Astrocyte (in vitro differentiated cells and primary cell): ENCODE results near the gene PDE7B. TPM values are rescaled to one million over a fixed set of nuclear protein-coding genes. Genes with fewer than 3 reads are reported as not detected.

Source experiments
- DNase-seq: peaks from one replicate; pipeline ENCODE4 v3.0.0-alpha.2; 2010; ENCODE audit warnings: low read depth
- FAIRE-seq: peaks from 2 replicates; lab custom pipeline; 2011; peaks lifted over from hg19 to GRCh38; lab: Jason Lieb, UNC
- H2AFZ ChIP-seq: 2 replicates; pipeline ENCODE4 v1.6.0; 2012; ENCODE audit warnings: low read depth, low read length, inconsistent platforms
- H3K27ac ChIP-seq: 2 replicates; pipeline ENCODE4 v1.5.1; 2011; ENCODE audit warnings: low read depth, low read length, inconsistent platforms
- H3K27me3 ChIP-seq: 2 replicates; pipeline ENCODE4 v1.6.0; 2011; ENCODE audit warnings: low read length, inconsistent platforms; ENCODE audit not compliant: insufficient read depth
- H3K36me3 ChIP-seq: 2 replicates; pipeline ENCODE4 v1.5.1; 2011; ENCODE audit warnings: low read length, inconsistent platforms; ENCODE audit not compliant: insufficient read depth
- H3K4me1 ChIP-seq: 2 replicates; pipeline ENCODE4 v1.5.1; 2011; ENCODE audit warnings: low read length, inconsistent platforms; ENCODE audit not compliant: insufficient read depth
- H3K4me2 ChIP-seq: 2 replicates; pipeline ENCODE4 v1.6.0; 2012; ENCODE audit warnings: low read length, inconsistent platforms
- H3K4me3 ChIP-seq: 2 replicates; pipeline ENCODE4 v1.5.1; 2011; ENCODE audit warnings: low read depth, mild to moderate bottlenecking, low read length, inconsistent platforms; ENCODE audit not compliant: insufficient read depth
- H3K79me2 ChIP-seq: 2 replicates; pipeline ENCODE4 v1.6.0; 2012; ENCODE audit warnings: mild to moderate bottlenecking, low read length, inconsistent platforms; ENCODE audit not compliant: insufficient read depth
- H3K9ac ChIP-seq: 2 replicates; pipeline ENCODE4 v1.6.0; 2012; ENCODE audit warnings: mild to moderate bottlenecking, low read length, inconsistent platforms
- H3K9me3 ChIP-seq: 2 replicates; pipeline ENCODE4 v1.5.1; 2012; ENCODE audit warnings: low read depth, mild to moderate bottlenecking, low read length, inconsistent platforms; ENCODE audit not compliant: insufficient read depth
- H4K20me1 ChIP-seq: 2 replicates; pipeline ENCODE4 v1.6.0; 2012; ENCODE audit warnings: low read length, inconsistent platforms; ENCODE audit not compliant: insufficient read depth
- H3K27ac Mint-ChIP-seq: one replicate; pipeline ENCODE4 v1.8.0; 2021; ENCODE audit warnings: mild to moderate bottlenecking, mixed read lengths; ENCODE audit not compliant: unreplicated experiment
- H3K27me3 Mint-ChIP-seq: one replicate; pipeline ENCODE4 v1.8.0; 2021; ENCODE audit warnings: low read depth, mixed read lengths; ENCODE audit not compliant: unreplicated experiment
- H3K36me3 Mint-ChIP-seq: one replicate; pipeline ENCODE4 v1.8.0; 2021; ENCODE audit warnings: low read depth, mixed read lengths; ENCODE audit not compliant: unreplicated experiment
- H3K4me1 Mint-ChIP-seq: one replicate; pipeline ENCODE4 v1.8.0; 2021; ENCODE audit warnings: low read depth, mixed read lengths; ENCODE audit not compliant: unreplicated experiment
- H3K4me3 Mint-ChIP-seq: one replicate; pipeline ENCODE4 v1.8.0; 2021; ENCODE audit warnings: mild to moderate bottlenecking, moderate library complexity, mixed read lengths; ENCODE audit not compliant: unreplicated experiment
- H3K9me3 Mint-ChIP-seq: one replicate; pipeline ENCODE4 v1.8.0; 2021; ENCODE audit warnings: mild to moderate bottlenecking, mixed read lengths; ENCODE audit not compliant: unreplicated experiment
- EZH2 ChIP-seq: IDR thresholded peaks from 2 replicates; pipeline ENCODE4 v1.6.1; 2012; ENCODE audit warnings: mild to moderate bottlenecking, low read length, inconsistent platforms; ENCODE audit not compliant: insufficient read depth
- total RNA-seq: library from RNA; stranded (reverse); gene quantifications from 2 replicates; pipeline ENCODE4 v1.2.1, GENCODE V29; 2021
- TF ChIP-seq, protein P1 (sequence below): IDR thresholded peaks from 2 replicates; pipeline ENCODE4 v1.5.1; 2011; ENCODE audit warnings: low read depth, mild to moderate bottlenecking, inconsistent platforms, low read length, moderate library complexity; ENCODE audit not compliant: insufficient read depth

Gene PDE7B
- total RNA-seq, 1 donor from 2014 or later = 0.27 TPM

DNA sequence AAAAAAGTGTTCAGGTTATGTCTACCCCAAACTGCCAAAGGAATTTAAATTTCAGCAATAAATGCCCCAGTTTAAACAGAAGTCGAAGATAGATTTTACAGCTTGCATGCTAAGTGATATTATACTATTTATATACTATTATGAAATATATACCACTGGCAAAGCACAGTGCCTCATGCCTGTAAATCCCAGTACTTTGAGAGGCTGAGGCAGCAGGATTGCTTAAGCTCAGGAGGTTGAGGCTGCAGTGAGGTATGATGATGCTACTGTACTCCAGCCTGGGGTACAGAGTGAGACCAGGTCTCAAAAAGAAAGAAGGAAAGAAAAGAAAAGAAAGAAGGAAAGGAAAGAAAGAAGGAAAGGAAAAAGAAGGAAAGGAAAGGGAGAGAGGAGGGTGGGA is 296.6 kb downstream of the PDE7B start:
- H3K4me3 Mint-ChIP-seq = no peak overlapping the region
- TF ChIP-seq, protein P1, sequence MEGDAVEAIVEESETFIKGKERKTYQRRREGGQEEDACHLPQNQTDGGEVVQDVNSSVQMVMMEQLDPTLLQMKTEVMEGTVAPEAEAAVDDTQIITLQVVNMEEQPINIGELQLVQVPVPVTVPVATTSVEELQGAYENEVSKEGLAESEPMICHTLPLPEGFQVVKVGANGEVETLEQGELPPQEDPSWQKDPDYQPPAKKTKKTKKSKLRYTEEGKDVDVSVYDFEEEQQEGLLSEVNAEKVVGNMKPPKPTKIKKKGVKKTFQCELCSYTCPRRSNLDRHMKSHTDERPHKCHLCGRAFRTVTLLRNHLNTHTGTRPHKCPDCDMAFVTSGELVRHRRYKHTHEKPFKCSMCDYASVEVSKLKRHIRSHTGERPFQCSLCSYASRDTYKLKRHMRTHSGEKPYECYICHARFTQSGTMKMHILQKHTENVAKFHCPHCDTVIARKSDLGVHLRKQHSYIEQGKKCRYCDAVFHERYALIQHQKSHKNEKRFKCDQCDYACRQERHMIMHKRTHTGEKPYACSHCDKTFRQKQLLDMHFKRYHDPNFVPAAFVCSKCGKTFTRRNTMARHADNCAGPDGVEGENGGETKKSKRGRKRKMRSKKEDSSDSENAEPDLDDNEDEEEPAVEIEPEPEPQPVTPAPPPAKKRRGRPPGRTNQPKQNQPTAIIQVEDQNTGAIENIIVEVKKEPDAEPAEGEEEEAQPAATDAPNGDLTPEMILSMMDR = no peak
- no peak for TF ChIP-seq EZH2
- Histone ChIP-seq H3K4me1 (no peaks in the 10 kb centered on the region), H4K20me1 (no peaks in the 10 kb centered on the region), H3K9me3 (no peaks in the 10 kb centered on the region), H3K27ac (no peak overlapping the region), H3K4me3 (no peak overlapping the region), H2AFZ (no peak overlapping the region), H3K79me2 (no peaks in the 10 kb centered on the region), H3K27me3 (no peaks in the 10 kb centered on the region), H3K36me3 (no peaks in the 10 kb centered on the region), H3K9ac (no peak overlapping the region), H3K4me2 (no peak overlapping the region)
- no peaks in the 10 kb centered on the region for H3K9me3 Mint-ChIP-seq
- no peaks in the 10 kb centered on the region for H3K36me3 Mint-ChIP-seq
- DNase-seq (no peak), FAIRE-seq (no peak)
- no peaks in the 10 kb centered on the region for H3K27me3 Mint-ChIP-seq
- H3K27ac Mint-ChIP-seq = no peak overlapping the region
- no peaks in the 10 kb centered on the region for H3K4me1 Mint-ChIP-seq

DNA sequence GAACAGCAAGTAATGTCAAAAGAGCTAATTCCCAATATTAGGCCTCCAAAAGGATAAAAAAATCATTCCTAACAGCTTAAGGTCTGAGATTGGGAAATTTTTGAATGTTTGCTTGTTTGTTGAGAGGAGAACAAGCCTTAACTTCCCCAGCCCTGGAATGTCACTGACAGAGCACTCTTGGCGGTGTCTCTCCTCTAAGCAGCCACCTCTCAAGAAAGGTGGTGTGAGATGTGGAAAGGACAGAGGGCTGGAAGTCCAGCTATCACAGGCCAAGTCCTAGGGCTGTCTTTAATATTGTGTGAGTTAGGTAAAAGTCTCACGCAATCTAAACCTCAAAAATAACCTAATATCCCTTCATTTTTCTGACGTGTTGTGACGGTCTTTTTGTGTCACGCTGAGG is 297.0 kb downstream of the PDE7B start:
- FAIRE-seq = no peak
- no peaks in the 10 kb centered on the region for H3K9me3 Mint-ChIP-seq

DNA sequence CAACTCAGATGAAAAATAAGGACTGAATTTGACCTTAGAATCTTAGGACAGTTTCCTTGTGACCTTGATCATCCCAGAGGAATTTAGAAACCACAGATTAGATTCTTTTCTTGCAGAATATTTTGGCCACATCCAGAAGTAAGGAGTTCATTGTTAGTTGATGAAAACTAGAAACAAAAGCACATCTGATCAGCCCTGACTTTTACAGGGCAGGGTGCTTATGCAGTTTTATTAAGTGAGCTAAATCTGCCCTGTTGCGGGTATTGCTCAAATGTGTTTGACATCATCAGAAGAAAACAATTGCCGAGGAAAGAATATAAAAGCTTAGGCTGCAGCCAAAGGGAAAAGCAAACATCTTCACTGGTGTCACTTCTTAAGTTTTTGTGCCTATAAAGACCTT is 297.8 kb downstream of the PDE7B start:
- Histone ChIP-seq H3K27me3 (no peaks in the 10 kb centered on the region), H3K27ac (no peak overlapping the region), H3K4me2 (no peak overlapping the region), H4K20me1 (no peaks in the 10 kb centered on the region), H3K79me2 (no peaks in the 10 kb centered on the region), H3K9me3 (no peaks in the 10 kb centered on the region), H3K4me3 (no peak overlapping the region), H2AFZ (no peak overlapping the region), H3K36me3 (no peaks in the 10 kb centered on the region), H3K9ac (no peak overlapping the region), H3K4me1 (no peaks in the 10 kb centered on the region)
- H3K9me3 Mint-ChIP-seq = no peaks in the 10 kb centered on the region
- TF ChIP-seq EZH2 = no peak
- DNase-seq (no peak), FAIRE-seq (no peak)
- no peaks in the 10 kb centered on the region for H3K4me1 Mint-ChIP-seq
- H3K36me3 Mint-ChIP-seq = no peaks in the 10 kb centered on the region
- no peak overlapping the region for H3K27ac Mint-ChIP-seq
- no peaks in the 10 kb centered on the region for H3K27me3 Mint-ChIP-seq
- H3K4me3 Mint-ChIP-seq = no peak overlapping the region

More for the DNA sequence above, 297.0 kb downstream of the PDE7B start:
- TF ChIP-seq, protein P1 = no peak
- TF ChIP-seq EZH2 = no peak
- no peak for DNase-seq
- no peaks in the 10 kb centered on the region for H3K36me3 ChIP-seq
- Mint-ChIP-seq H3K4me1 (no peaks in the 10 kb centered on the region), H3K4me3 (no peak overlapping the region), H3K36me3 (no peaks in the 10 kb centered on the region), H3K27me3 (no peaks in the 10 kb centered on the region), H3K27ac (no peak overlapping the region)
- H2AFZ ChIP-seq = no peak overlapping the region
- no peaks in the 10 kb centered on the region for H4K20me1 ChIP-seq
- no peak overlapping the region for H3K27ac ChIP-seq
- H3K4me2 ChIP-seq = no peak overlapping the region
- no peaks in the 10 kb centered on the region for H3K4me1 ChIP-seq
- H3K9me3 ChIP-seq = no peaks in the 10 kb centered on the region
- H3K27me3 ChIP-seq = no peaks in the 10 kb centered on the region
- no peaks in the 10 kb centered on the region for H3K79me2 ChIP-seq
- no peak overlapping the region for H3K9ac ChIP-seq
- H3K4me3 ChIP-seq = no peak overlapping the region
